T-helper 2 cell treated with Interferon-gamma antibody and Interleukin-4, amounts not matched to agents 5 μg/mL and 100 μg/mL, for 36 hours (primary cell): ENCODE results near the gene PHEX.

Experiments
- DNase-seq: peaks from one replicate; pipeline ENCODE4 v3.0.0; 2021; ENCODE audit warnings: low spot score
- H3K27ac Mint-ChIP-seq: one replicate; pipeline ENCODE4 v1.8.0; 2021; ENCODE audit warnings: mild to moderate bottlenecking, mixed read lengths
- H3K27me3 Mint-ChIP-seq: one replicate; pipeline ENCODE4 v1.8.0; 2021; ENCODE audit warnings: low read depth, mixed read lengths
- H3K36me3 Mint-ChIP-seq: one replicate; pipeline ENCODE4 v1.8.0; 2021; ENCODE audit warnings: low read depth, mixed read lengths
- H3K4me1 Mint-ChIP-seq: one replicate; pipeline ENCODE4 v1.8.0; 2021; ENCODE audit warnings: low read depth, mixed read lengths
- H3K4me3 Mint-ChIP-seq: one replicate; pipeline ENCODE4 v1.8.0; 2022; ENCODE audit warnings: mild to moderate bottlenecking, moderate library complexity, mixed read lengths
- H3K9me3 Mint-ChIP-seq: one replicate; pipeline ENCODE4 v1.8.0; 2021; ENCODE audit warnings: mixed read lengths

Gene PHEX

DNA sequence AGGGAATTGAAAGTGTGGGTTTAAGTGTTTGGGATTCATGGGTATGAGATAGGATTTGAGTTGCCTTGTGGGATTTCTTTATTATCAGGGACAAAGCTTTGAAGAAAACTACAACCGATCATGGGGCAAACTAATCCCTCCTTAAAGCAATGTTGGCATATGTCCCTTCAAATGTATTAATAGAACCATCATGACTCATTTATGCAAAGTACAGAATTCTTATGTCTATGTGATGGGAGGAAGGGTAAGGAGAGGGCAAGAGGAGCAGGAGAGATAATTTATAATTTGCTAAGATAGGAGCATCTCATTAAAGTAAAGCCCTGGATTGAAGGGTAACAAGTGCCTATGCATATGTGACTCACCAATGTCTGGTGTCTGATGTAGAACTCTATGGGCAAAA lies 94.2 kb downstream of the PHEX start:
- DNase-seq: no peak
- Mint-ChIP-seq H3K27me3 (no peaks in the 10 kb centered on the region), H3K4me3 (no peak overlapping the region), H3K9me3 (no peaks in the 10 kb centered on the region), H3K36me3 (no peaks in the 10 kb centered on the region), H3K4me1 (no peaks in the 10 kb centered on the region), H3K27ac (no peak overlapping the region)

- no peak for DNase-seq
These were observed 96.8 kb downstream of the PHEX start for GRCh38 chrX:22128961-22129360.

GRCh38 chrX:22134681-22135080 lies 102.6 kb downstream of the PHEX start:
- Mint-ChIP-seq H3K9me3 (no peaks in the 10 kb centered on the region), H3K27ac (no peak overlapping the region), H3K4me1 (peaks cover 3% of the 10 kb centered on the region), H3K36me3 (no peaks in the 10 kb centered on the region), H3K4me3 (no peak overlapping the region), H3K27me3 (no peaks in the 10 kb centered on the region)
- no peak for DNase-seq

More at GRCh38 chrX:22128961-22129360, 96.8 kb downstream of the PHEX start:
- no peaks in the 10 kb centered on the region for H3K27me3 Mint-ChIP-seq
- no peaks in the 10 kb centered on the region for H3K36me3 Mint-ChIP-seq
- no peaks in the 10 kb centered on the region for H3K9me3 Mint-ChIP-seq
- no peaks in the 10 kb centered on the region for H3K4me1 Mint-ChIP-seq
- no peak overlapping the region for H3K27ac Mint-ChIP-seq
- H3K4me3 Mint-ChIP-seq: no peak overlapping the region

DNA sequence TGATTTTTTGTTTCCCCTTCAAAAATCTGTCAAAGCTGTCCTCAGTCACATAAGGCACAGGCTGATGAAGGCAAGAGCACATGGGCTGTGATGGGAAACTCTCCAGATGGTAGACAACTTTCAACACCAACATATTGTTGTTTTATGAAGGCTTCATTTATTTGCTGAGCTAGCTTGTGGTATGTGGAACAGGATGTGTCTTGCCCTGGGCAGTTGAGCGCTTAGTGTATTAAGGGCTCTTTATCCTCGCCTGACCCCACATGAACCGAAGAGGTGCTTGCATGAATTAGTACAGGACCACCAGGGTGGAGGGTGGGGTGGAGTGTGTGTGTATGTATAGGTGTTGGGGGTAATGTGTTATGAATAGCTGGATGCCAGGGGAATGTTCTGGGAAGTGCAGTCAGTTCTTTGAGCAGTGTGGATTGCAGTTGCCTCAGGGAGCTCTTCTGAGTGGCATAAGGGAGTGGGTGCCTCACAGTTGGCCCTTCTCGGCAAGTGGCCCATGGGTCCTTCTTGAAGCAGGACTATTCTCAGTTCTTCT lies 103.1 kb downstream of the PHEX start:
- no peaks in the 10 kb centered on the region for H3K36me3 Mint-ChIP-seq
- DNase-seq: no peak
- H3K27me3 Mint-ChIP-seq: no peaks in the 10 kb centered on the region
- H3K4me1 Mint-ChIP-seq: peaks cover 3% of the 10 kb centered on the region
- H3K27ac Mint-ChIP-seq: no peak overlapping the region
- no peaks in the 10 kb centered on the region for H3K9me3 Mint-ChIP-seq
- H3K4me3 Mint-ChIP-seq: no peak overlapping the region

DNA sequence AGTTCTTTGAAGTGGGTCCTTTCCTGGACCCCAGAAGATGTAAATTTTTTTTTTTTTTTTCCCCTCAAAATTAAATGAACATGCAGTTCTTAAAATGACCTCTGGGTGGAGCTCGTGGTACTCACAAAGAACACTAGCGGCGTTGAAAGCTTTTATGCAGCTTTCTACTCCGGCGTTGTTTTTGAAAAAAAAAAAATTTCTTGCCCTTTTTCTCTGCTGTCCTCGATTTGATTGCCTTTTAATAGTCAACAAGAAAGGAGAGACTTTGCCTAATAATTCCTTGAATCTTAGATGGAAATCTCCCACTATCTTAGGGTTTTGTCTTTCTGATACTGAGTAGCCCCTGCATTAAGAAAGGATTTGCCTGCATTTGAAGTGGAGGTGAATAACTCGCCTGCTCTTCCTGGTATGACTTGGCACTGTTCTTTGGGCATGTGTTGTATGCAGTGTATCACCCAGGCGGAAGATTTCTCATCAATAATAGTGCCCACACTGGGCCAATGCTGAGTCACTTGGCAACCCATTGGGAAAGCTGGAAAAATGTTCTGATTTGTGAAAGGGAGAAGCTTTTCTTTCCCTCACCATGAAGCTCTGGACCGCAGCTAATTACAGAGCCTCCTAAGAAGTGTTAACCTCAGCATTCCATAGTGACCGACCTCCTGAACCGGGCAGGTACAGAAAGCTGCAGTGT lies 104.0 kb downstream of the PHEX start:
- no peak overlapping the region for H3K27ac Mint-ChIP-seq
- no peaks in the 10 kb centered on the region for H3K27me3 Mint-ChIP-seq
- no peaks in the 10 kb centered on the region for H3K36me3 Mint-ChIP-seq
- no peak for DNase-seq
- no peaks in the 10 kb centered on the region for H3K9me3 Mint-ChIP-seq
- no peak overlapping the region for H3K4me3 Mint-ChIP-seq
- H3K4me1 Mint-ChIP-seq: peaks cover 3% of the 10 kb centered on the region

DNA sequence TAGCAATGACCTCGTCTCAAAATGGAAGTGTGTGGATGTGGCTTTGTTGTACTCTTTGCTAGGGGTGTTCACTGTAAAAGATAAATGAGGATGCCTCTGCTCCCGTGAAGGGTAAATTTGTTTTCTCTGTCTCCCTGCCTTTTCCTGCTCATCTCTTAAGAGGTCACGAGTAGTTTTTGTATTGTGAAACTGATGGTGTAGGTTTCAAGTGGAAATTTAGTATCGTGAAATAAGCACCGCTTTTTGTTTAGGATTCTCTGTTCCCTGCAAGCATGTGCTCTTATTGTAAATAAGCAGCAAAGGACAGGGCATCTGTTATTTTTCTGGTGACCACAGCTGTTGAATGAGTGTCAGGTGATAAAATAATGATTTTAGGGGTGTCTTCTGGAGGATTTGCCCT lies 104.6 kb downstream of the PHEX start:
- no peak overlapping the region for H3K4me3 Mint-ChIP-seq
- no peaks in the 10 kb centered on the region for H3K9me3 Mint-ChIP-seq
- H3K27ac Mint-ChIP-seq: no peak overlapping the region
- DNase-seq: no peak
- peaks cover 3% of the 10 kb centered on the region for H3K4me1 Mint-ChIP-seq
- no peaks in the 10 kb centered on the region for H3K36me3 Mint-ChIP-seq
- H3K27me3 Mint-ChIP-seq: no peaks in the 10 kb centered on the region

DNA sequence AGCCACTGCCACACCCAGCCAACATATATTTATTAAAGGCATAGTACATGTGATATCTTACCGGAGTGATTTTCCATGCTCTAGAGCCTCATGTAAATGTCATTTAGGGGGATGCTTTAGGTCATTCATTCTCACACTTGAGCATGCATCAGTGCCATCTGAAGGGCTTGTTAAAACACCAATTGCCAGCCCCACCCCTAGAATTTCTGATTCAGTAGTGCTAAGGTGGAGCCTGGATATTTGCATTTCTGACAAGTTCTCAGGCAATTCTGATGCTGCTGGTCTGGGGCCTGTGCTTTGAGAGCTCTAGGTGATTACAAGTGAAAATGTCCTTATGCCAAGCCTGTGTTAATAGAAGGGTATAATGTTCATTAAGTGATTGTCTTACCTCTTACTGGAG lies 107.7 kb downstream of the PHEX start:
- Mint-ChIP-seq H3K27ac (no peak overlapping the region), H3K36me3 (no peaks in the 10 kb centered on the region), H3K4me1 (peaks cover 3% of the 10 kb centered on the region), H3K27me3 (no peaks in the 10 kb centered on the region), H3K9me3 (no peaks in the 10 kb centered on the region), H3K4me3 (no peak overlapping the region)
- no peak for DNase-seq

DNA sequence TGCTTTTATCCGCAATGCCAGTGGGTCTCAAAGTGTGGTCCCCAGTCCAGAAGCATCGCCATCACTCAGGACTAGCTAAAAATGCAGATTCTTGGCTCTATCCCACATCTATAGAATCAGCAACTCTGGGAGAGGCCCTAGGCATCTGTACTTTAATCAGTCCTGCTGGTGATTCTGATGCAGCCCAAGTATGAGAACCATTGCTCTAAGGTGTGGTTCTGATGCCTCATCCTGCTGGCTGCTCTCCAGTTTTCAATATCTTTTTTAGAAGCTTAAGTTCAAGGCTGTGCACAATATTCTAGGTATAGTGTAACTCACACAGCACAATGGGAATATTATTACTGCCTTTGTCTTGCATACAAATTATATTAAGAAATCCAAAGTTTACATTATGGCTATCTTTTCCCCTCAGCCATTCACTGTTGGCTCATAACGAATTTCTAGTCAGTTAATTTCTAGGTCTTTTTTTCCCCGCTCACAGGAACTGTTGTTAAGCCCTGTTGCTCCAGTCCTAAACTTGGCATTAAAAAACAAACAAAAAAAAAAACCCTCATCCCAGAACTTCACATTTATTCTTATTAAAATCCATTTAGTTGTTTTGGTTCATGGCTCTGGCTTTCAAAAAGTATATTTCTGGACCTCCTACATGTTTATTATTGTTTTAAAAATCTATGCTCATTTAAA lies 109.1 kb downstream of the PHEX start:
- Mint-ChIP-seq H3K36me3 (no peaks in the 10 kb centered on the region), H3K27ac (no peak overlapping the region), H3K9me3 (no peaks in the 10 kb centered on the region), H3K27me3 (no peaks in the 10 kb centered on the region), H3K4me3 (no peak overlapping the region), H3K4me1 (peaks cover 1% of the 10 kb centered on the region)
- no peak for DNase-seq

GRCh38 chrX:22147214-22147613 lies 115.1 kb downstream of the PHEX start:
- Mint-ChIP-seq H3K9me3 (no peaks in the 10 kb centered on the region), H3K4me1 (no peaks in the 10 kb centered on the region), H3K27ac (no peak overlapping the region), H3K36me3 (no peaks in the 10 kb centered on the region), H3K27me3 (no peaks in the 10 kb centered on the region), H3K4me3 (no peak overlapping the region)
- DNase-seq: no peak

DNA sequence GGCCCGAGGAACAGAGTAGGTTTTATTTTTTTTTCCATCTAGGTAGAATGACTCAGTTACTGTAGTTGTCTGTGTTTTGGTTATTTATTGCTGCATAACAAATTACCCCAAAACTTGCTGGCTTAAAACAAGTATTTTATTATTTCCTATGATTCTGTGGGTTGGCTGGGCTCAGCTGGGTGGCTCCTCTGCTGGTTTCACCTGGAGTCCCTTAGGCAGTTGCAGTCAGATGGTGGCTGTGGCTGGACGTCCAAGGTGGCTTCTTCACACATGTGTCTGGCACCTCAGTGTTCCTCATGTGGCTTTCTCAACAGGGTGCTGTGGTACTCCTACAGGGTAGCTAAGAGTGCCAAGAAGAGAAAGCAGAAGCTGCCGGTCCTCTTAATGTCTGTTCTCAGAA lies 115.8 kb downstream of the PHEX start:
- Mint-ChIP-seq H3K9me3 (no peaks in the 10 kb centered on the region), H3K36me3 (no peaks in the 10 kb centered on the region), H3K27me3 (no peaks in the 10 kb centered on the region), H3K27ac (no peak overlapping the region), H3K4me1 (no peaks in the 10 kb centered on the region), H3K4me3 (no peak overlapping the region)
- no peak for DNase-seq

GRCh38 chrX:22148565-22148964 lies 116.4 kb downstream of the PHEX start:
- no peak for DNase-seq
- H3K4me1 Mint-ChIP-seq: no peaks in the 10 kb centered on the region
- H3K36me3 Mint-ChIP-seq: no peaks in the 10 kb centered on the region
- no peaks in the 10 kb centered on the region for H3K27me3 Mint-ChIP-seq
- no peak overlapping the region for H3K4me3 Mint-ChIP-seq
- H3K9me3 Mint-ChIP-seq: no peaks in the 10 kb centered on the region
- H3K27ac Mint-ChIP-seq: no peak overlapping the region

DNA sequence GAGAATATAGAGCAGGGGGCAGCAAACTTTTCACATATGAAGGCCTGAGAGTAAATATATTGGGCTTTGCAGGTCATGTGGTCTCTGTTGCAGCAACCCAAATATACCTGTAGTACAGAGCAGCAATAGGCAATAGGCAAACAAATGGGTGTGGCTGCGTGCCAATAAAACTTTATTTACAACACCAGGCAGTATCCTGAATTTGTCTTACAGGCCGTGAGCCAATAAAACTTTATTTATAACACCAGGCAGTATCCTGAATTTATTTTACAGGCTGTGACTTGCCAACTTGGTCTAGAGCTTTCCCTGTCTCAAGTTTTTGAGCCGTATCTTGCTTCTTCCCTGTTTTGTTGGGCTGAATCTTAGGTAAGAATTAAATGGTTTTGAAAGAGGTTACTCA lies 118.2 kb downstream of the PHEX start:
- Mint-ChIP-seq H3K27ac (no peak overlapping the region), H3K4me3 (no peak overlapping the region), H3K36me3 (no peaks in the 10 kb centered on the region), H3K4me1 (no peaks in the 10 kb centered on the region), H3K27me3 (no peaks in the 10 kb centered on the region), H3K9me3 (no peaks in the 10 kb centered on the region)
- no peak for DNase-seq

DNA sequence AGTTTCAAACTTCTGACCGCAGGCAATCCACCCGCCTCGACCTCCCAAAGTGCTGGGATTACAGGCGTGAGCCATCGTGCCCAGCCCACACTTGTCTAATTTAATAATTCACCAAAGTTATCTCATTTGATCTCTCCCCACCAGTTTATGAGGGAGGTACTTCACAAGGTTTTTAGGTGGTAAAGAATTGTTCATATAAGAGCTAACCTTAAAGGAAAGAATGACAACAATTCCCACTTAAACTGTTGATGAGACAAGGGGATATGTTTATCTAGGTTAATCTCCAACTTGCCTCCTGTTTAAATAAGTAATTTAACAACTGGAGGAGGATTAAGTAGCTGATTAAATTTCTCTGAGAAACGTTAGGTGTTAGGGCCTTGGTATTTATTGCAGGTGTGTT lies 123.0 kb downstream of the PHEX start:
- H3K4me3 Mint-ChIP-seq: no peak overlapping the region
- no peak for DNase-seq
- H3K27me3 Mint-ChIP-seq: no peaks in the 10 kb centered on the region
- no peaks in the 10 kb centered on the region for H3K4me1 Mint-ChIP-seq
- no peaks in the 10 kb centered on the region for H3K36me3 Mint-ChIP-seq
- H3K27ac Mint-ChIP-seq: no peak overlapping the region
- no peaks in the 10 kb centered on the region for H3K9me3 Mint-ChIP-seq

GRCh38 chrX:22159071-22159470 lies 126.9 kb downstream of the PHEX start:
- Mint-ChIP-seq H3K9me3 (no peaks in the 10 kb centered on the region), H3K4me1 (no peaks in the 10 kb centered on the region), H3K27ac (no peak overlapping the region), H3K4me3 (no peak overlapping the region), H3K36me3 (no peaks in the 10 kb centered on the region), H3K27me3 (no peaks in the 10 kb centered on the region)
- no peak for DNase-seq
